A673 (cell line): ENCODE measurements around the gene CYTH3. TPM values are rescaled to one million over a fixed set of nuclear protein-coding genes. Genes with fewer than 3 reads are reported as not detected.

Experiments
- BruUV-seq: library from RNA; stranded (reverse); fragments of 400-500 nt; replicated peaks from 2 replicates; lab custom pipeline; 2021; lab: Mats Ljungman, UMichigan
- CTCF ChIA-PET: fragments of 300-600 bp; sonication (Branson Sonifier 250); formaldehyde crosslinking; loops from one replicate; lab custom pipeline; 2022; ENCODE audit warnings: antibody characterized with exemption; lab: Charles Lee
- POLR2A ChIA-PET: fragments of 300-600 bp; sonication (Branson Sonifier 250); formaldehyde crosslinking; loops from one replicate; lab custom pipeline; 2022; ENCODE audit warnings: antibody characterized with exemption; ENCODE audit not compliant: low non-redundant PET; lab: Charles Lee
- DNase-seq: peaks from one replicate; pipeline ENCODE4 v3.0.0-alpha.2; 2015; ENCODE audit warnings: low spot score
- H3K27ac ChIP-seq: fragments of 200-600 bp; sonication (generic); 2 replicates; pipeline ENCODE4 v1.5.1; 2016; ENCODE audit warnings: mixed run types, low read depth, mild to moderate bottlenecking, mixed read lengths, antibody characterized with exemption, low read length; ENCODE audit not compliant: poor library complexity, severe bottlenecking
- H3K27me3 ChIP-seq: fragments of 200-600 bp; sonication (generic); replicated peaks from 2 replicates; pipeline ENCODE4 v1.6.1; 2017; ENCODE audit warnings: mixed run types, low read depth, mild to moderate bottlenecking, mixed read lengths, antibody characterized with exemption, low read length; ENCODE audit not compliant: insufficient read depth, poor library complexity
- H3K36me3 ChIP-seq: fragments of 200-600 bp; sonication (generic); 2 replicates; pipeline ENCODE4 v1.6.1; 2016; ENCODE audit warnings: mixed run types, mild to moderate bottlenecking, mixed read lengths, antibody characterized with exemption, low read length; ENCODE audit not compliant: insufficient read depth, poor library complexity, severe bottlenecking
- H3K4me1 ChIP-seq: fragments of 200-600 bp; sonication (generic); 2 replicates; pipeline ENCODE4 v1.6.1; 2017; ENCODE audit warnings: mixed run types, mild to moderate bottlenecking, mixed read lengths, antibody characterized with exemption, low read length; ENCODE audit not compliant: insufficient read depth, poor library complexity, severe bottlenecking
- H3K4me3 ChIP-seq: fragments of 200-600 bp; sonication (generic); 2 replicates; pipeline ENCODE4 v1.5.1; 2016; ENCODE audit warnings: low read depth, mixed run types, mild to moderate bottlenecking, mixed read lengths, low read length; ENCODE audit not compliant: poor library complexity, severe bottlenecking
- H3K9me3 ChIP-seq: fragments of 200-600 bp; sonication (generic); 2 replicates; pipeline ENCODE4 v1.6.1; 2016; ENCODE audit warnings: mixed run types, low read depth, mild to moderate bottlenecking, mixed read lengths, antibody characterized with exemption, low read length; ENCODE audit not compliant: poor library complexity, severe bottlenecking
- EZH2 ChIP-seq: fragments of 200-600 bp; sonication (generic); IDR thresholded peaks from 2 replicates; pipeline ENCODE4 v1.6.1; 2017; ENCODE audit warnings: borderline replicate concordance, low read depth, mild to moderate bottlenecking, mixed read lengths, antibody characterized with exemption, low read length; ENCODE audit not compliant: poor library complexity, severe bottlenecking
- intact Hi-C: fragments of 100-400 bp; cut with micrococcal nuclease; formaldehyde crosslinking; loops from one replicate; pipeline ENCODE4 v1.10.0; 2022; ENCODE audit not compliant: unreplicated experiment
- total RNA-seq: library from RNA; stranded (reverse); gene quantifications from 2 replicates; pipeline ENCODE4 v1.2.3, GENCODE V29; 2021
- TF ChIP-seq, protein P1 (sequence below): fragments of 300-800, 200-600 bp; sonication (generic); conservative IDR thresholded peaks from 2 replicates; pipeline ENCODE4 v1.5.1; 2017; ENCODE audit warnings: low read depth, mild to moderate bottlenecking, antibody characterized with exemption, low read length, moderate library complexity, mixed read lengths

Gene CYTH3
- total RNA-seq, 1 experiment from 2014 or later, result 20.2 TPM

DNA sequence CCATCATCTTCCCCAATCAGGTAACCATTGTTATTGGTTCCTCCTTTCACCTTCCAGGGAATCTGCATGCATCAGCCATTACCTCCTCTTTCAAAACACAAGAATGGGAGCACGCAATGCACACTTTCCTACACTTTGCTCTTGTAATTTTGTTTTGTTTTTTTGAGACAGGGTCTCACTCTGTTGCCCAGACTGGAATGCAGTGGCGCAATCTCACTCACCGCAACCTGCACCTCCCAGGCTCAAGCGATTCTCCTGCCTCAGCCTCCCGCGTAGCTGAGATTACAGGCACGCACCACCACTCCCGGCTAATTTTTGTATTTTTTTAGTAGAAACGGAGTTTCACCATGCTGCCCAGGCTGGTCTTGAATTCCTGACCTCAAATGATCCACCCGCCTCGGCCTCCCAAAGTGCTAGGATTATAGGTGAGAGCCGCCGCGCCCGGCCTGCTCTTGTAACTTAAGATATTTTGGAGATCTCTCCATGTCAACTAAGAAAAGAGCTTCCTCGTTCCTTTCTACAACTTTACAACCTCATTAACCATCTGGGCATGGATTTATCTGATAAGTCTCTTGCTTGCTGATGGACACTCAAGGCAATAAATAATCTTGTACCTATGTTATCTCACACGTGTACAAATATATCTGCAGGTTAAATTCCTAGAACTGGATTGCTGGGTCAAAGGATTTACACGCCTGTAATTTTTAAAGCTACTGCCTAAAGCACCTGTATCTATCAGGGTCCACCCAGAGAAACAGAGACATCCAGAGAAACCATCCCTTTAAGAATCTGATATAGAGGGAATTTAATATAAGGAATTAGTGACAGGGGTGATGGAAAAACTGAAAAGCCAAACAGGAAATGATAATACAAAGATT lies 4.2 kb downstream of the CYTH3 start:
- BruUV-seq, result no TSS peak
- Histone ChIP-seq H3K27me3 (no peaks in the 10 kb centered on the region), H3K9me3 (no peaks in the 10 kb centered on the region), H3K4me3 (no peak overlapping the region), H3K4me1 (peaks cover 6% of the 10 kb centered on the region), H3K27ac (no peak overlapping the region), H3K36me3 (no peaks in the 10 kb centered on the region)
- intact Hi-C loops, result no loop called here
- DNase-seq, result no peak
- CTCF ChIA-PET, result no interaction called here
- no peak for TF ChIP-seq EZH2
- TF ChIP-seq, protein P1, sequence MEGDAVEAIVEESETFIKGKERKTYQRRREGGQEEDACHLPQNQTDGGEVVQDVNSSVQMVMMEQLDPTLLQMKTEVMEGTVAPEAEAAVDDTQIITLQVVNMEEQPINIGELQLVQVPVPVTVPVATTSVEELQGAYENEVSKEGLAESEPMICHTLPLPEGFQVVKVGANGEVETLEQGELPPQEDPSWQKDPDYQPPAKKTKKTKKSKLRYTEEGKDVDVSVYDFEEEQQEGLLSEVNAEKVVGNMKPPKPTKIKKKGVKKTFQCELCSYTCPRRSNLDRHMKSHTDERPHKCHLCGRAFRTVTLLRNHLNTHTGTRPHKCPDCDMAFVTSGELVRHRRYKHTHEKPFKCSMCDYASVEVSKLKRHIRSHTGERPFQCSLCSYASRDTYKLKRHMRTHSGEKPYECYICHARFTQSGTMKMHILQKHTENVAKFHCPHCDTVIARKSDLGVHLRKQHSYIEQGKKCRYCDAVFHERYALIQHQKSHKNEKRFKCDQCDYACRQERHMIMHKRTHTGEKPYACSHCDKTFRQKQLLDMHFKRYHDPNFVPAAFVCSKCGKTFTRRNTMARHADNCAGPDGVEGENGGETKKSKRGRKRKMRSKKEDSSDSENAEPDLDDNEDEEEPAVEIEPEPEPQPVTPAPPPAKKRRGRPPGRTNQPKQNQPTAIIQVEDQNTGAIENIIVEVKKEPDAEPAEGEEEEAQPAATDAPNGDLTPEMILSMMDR, result no peak
- POLR2A ChIA-PET, result interaction anchor here (0.6 kb wide), 1 partner anchor 197 kb away, joined by 4 read pairs; no protein-coding TSS in a partner anchor

DNA sequence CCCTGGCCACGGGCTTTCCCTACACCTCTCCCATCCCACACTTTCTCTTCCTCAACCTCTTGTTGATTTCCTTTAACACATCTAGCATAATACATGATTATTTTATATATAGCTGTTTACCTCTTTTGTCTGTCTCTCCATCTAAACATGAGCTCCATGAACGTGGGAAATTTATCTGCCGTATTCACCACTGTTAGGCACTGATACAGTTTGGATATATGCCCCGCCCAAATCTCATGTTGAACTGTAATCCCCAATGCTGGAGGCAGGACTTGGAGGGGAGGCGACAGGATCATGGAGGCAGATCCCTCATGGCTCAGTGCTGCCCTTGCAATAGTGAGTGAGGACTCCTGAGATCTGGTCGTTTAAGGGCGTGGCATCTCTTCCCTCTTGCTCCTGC lies 5.7 kb downstream of the CYTH3 start:
- no TSS peak for BruUV-seq
- Histone ChIP-seq H3K27ac (no peak overlapping the region), H3K27me3 (no peaks in the 10 kb centered on the region), H3K4me3 (no peak overlapping the region), H3K4me1 (peaks cover 20% of the 10 kb centered on the region), H3K9me3 (no peaks in the 10 kb centered on the region), H3K36me3 (no peaks in the 10 kb centered on the region)
- CTCF ChIA-PET, result no interaction called here
- TF ChIP-seq, protein P1, result no peak
- no peak for TF ChIP-seq EZH2
- intact Hi-C loops, result no loop called here
- POLR2A ChIA-PET, result no interaction called here
- no peak for DNase-seq

- POLR2A ChIA-PET, result no interaction called here
Measured at GRCh38 chr7:6262221-6262620, 10.2 kb downstream of the CYTH3 start.

More at GRCh38 chr7:6262221-6262620, 10.2 kb downstream of the CYTH3 start:
- no peaks in the 10 kb centered on the region for H3K36me3 ChIP-seq
- no peaks in the 10 kb centered on the region for H3K27me3 ChIP-seq
- no peak overlapping the region for H3K4me3 ChIP-seq
- TF ChIP-seq, protein P1, result no peak
- no peak for TF ChIP-seq EZH2
- H3K9me3 ChIP-seq, result no peaks in the 10 kb centered on the region
- H3K27ac ChIP-seq, result no peak overlapping the region
- no TSS peak for BruUV-seq
- peak; percentile 16 for DNase-seq
- peaks cover 36% of the 10 kb centered on the region for H3K4me1 ChIP-seq
- intact Hi-C loops, result no loop called here
- CTCF ChIA-PET, result interaction anchor here (0.6 to 0.7 kb wide), 2 partner anchors 57 to 459 kb away, joined by 5 read pairs; no protein-coding TSS in a partner anchor
